Adrenal gland (tissue), 5 donors: ENCODE results near the gene SLC7A10.

Source experiments
- CTCF ChIP-seq, 6 experiments: fragments of 450-650 bp in 4 of 6; fragments of 200-600 bp in 2 of 6; sonication (generic) in 1 of 6; IDR thresholded peaks; 1 replicate in 5 of 6; 2 replicates in 1 of 6; pipeline versions ENCODE4 v1.5.1 to v1.8.0; 2016 to 2021; ENCODE audit warnings: antibody characterized with exemption in 6 of 6, mild to moderate bottlenecking in 2 of 6, moderate library complexity in 1 of 6
- POLR2A ChIP-seq, 2 donors: fragments of 450-650 bp; IDR thresholded peaks; one replicate each; pipeline ENCODE4 v1.6.1; 2017; ENCODE audit warnings: antibody characterized with exemption in 2 of 2, mild to moderate bottlenecking in 2 of 2, moderate library complexity in 1 of 2
- donor health status: DM: no; HTN: no; CAD: no.

- TF ChIP-seq POLR2A (IDR thresholded peaks at IDR 0.05) (no peak), CTCF (IDR thresholded peaks at IDR 0.05) (no peak)
Observed at GRCh38 chr19:33201473-33201872, 24.2 kb downstream of the SLC7A10 start.
